Motor neuron (in vitro differentiated cells): Measurements from ENCODE around the gene JMJD8. TPM values are rescaled to one million over a fixed set of nuclear protein-coding genes. Genes with fewer than 3 reads are reported as not detected.

ENCODE experiments used
- ATAC-seq, 8 experiments: fragments of 200-7000 bp; cut with Tn5 transposase; replicated peaks in 6 of 8; 2 replicates each; pipeline ENCODE4 v1.8.0; 2021; ENCODE audit warnings: mild to moderate bottlenecking in 8 of 8, moderate library complexity in 8 of 8
- H3K27ac ChIP-seq, 2 donors: fragments of 250-450 bp; sonication (Bioruptor Pico); 2 replicates each; pipeline ENCODE4 v1.9.0; 2021; ENCODE audit warnings: antibody characterized with exemption in 2 of 2, mild to moderate bottlenecking in 2 of 2, moderate library complexity in 1 of 2
- H3K4me1 ChIP-seq, 2 donors: fragments of 250-450 bp; sonication (Bioruptor Pico); replicated peaks in 1 of 2; 2 replicates each; pipeline ENCODE4 v1.6.1; 2021; ENCODE audit warnings: antibody characterized with exemption in 2 of 2, mild to moderate bottlenecking in 2 of 2, moderate library complexity in 1 of 2
- H3K4me3 ChIP-seq, 5 donors: fragments of 250-450 bp; sonication (Bioruptor Pico); 2 replicates each; pipeline ENCODE4 v1.9.0; 2021; ENCODE audit warnings: antibody characterized with exemption in 5 of 5, mild to moderate bottlenecking in 5 of 5, moderate library complexity in 4 of 5
- WGBS, 10 experiments: fragments of 450-650 bp; shearing (Covaris generic); methylation state at CpG; one replicate each; pipeline ENCODE4 v1.0.0; 2022; 5-methylcytosine and 5-hydroxymethylcytosine counted together
- in situ Hi-C, 9 experiments: fragments of 400-800 bp; cut with MboI; loops; one replicate each; pipeline ENCODE4 v1.15.0; 2021; ENCODE audit warnings: low sequenced_read_pairs in 9 of 9, low pct_unique_long_range_greater_than_20kb in 2 of 9; ENCODE audit not compliant: unreplicated experiment in 9 of 9
- total RNA-seq, 8 experiments: library from RNA; unstranded; fragments of 300-600 nt; gene quantifications; 2 replicates each; pipeline versions ENCODE4 v1.2.3 to v1.2.4, GENCODE V29; 2022

JMJD8 gene
- total RNA-seq, 8 experiments from 2014 or later: 18.1 to 56.4 (median 33.2) TPM

DNA sequence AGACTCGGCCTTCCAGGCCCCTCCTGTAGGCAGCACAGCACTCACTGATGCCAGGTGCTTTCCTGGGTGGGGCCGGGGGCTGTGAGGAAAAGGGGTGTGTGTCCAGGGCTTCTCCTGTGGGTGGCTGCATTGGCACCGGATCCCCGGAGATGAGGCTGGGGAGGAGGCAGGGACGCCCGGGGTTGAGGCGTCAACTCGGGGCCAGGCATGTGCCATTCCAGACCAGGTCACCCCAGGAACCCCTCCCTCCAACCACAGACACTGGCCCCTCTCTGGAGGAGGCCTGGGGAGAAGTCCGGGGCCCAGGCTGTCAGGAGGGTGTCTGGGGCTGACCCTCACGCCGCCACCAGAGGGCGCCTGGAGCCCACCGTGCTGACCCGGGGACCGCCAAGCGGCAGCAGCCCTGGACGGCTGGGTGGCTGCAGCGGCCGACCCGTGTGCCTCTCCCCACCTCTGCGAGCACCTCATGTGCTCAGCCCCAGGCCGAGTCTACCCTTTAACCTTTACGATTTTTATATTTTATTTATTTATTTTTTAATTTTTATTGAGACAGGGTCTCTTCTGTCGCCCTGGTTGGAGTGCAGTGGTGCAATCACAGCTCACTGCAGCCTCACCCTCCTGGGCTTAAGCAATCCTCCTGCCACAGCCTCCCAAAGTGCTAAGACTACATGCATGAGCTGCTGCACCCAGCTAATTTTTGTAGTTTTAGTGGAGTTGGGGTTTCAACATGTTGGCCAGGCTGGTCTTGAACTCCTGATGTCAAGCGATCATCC, 27.6 kb upstream of the JMJD8 start:
- peak overlapping the region; percentile 87 to 92 for H3K27ac ChIP-seq
- in situ Hi-C loops: loop anchor here in 1 of 9 experiments (25.0 kb wide), 1 partner anchor 351 kb away; the partner anchor contains the start of gene SSTR5
- ATAC-seq: peak; percentile 7 to 52 (median 16)
- peak overlapping the region in 1 of 5 donors; percentile 10 for H3K4me3 ChIP-seq
- peaks cover 46 to 50% of the 10 kb centered on the region in 2 donors for H3K4me1 ChIP-seq
- WGBS, 10 experiments: 0 to 100% (median 22%) methylated on average over 1 to 12 of the region's 25 CpGs; no CpG with 5 or more reads in 2 of the 10 experiments

DNA sequence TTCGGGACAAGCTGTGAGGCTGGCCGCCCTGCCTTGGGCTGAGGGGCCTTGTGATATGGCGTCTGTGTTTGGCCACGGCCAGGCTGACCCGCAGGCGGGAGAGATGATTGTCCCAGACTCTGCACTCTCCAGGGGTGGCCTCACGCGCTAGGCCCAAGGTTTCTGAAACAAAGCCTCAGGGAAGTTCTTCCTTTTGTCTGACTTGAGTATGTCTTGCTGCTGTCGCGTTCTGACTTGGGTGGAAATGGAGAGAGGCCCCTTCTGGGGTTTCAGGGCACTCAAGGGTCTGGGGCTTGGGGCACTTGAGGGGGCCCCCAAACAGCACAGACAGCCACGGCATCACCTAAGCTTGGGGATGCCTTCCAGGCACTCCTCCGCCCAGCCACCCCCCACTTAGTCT, 26.9 kb upstream of the JMJD8 start:
- whole genome bisulfite sequencing, 10 experiments: 20 to 72% (median 52%) methylated on average over 2 to 5 of the region's 12 CpGs; no CpG with 5 or more reads in 7 of the 10 experiments
- Histone ChIP-seq H3K27ac (peak overlapping the region; percentile 87 to 92), H3K4me3 (peak overlapping the region in 1 of 5 donors; percentile 35), H3K4me1 (peaks cover 45 to 52% of the 10 kb centered on the region in 2 donors)
- in situ Hi-C loops: loop anchor here in 1 of 9 experiments (25.0 kb wide), 1 partner anchor 351 kb away; the partner anchor contains the start of gene SSTR5
- ATAC-seq: no peak

DNA sequence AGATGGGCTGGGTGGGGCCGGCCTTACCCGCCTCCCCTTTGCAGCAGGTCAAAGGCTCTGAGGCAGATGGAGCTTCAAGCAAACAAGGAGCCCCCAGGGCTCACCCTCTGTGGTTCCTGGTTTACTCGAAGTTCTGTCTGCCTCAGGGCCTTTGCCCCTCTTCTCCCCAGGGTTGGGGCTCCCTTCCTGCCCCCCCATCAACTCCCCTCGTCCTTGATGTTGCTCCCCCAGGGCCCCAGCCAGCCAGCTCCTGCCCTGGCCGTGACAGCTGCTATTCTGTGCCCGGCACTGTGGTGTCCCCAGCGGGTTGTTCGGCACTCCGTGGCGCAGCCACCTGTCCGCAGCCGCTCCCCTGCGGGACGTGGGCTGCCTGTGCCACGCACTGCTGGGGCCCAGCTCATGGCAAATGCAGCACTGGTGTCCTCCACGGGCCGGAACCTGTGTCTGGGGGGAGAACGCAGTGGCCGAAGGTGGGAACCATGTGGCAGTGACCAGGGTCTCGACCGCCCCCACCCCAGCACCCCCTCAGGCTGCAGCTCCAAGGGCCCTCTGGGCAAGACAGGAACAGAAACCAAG, 26.5 kb upstream of the JMJD8 start:
- ATAC-seq: no peak
- H3K4me1 ChIP-seq: peaks cover 42 to 53% of the 10 kb centered on the region in 2 donors
- in situ Hi-C loops: loop anchor here in 1 of 9 experiments (25.0 kb wide), 1 partner anchor 352 kb away; the partner anchor contains the start of gene SSTR5
- WGBS, 10 experiments: 14% methylated on average over 3 of the region's 21 CpGs; no CpG with 5 or more reads in 9 of the 10 experiments
- H3K4me3 ChIP-seq: peak overlapping the region; percentile 27 to 35 (median 28)
- peak overlapping the region; percentile 87 to 92 for H3K27ac ChIP-seq

DNA sequence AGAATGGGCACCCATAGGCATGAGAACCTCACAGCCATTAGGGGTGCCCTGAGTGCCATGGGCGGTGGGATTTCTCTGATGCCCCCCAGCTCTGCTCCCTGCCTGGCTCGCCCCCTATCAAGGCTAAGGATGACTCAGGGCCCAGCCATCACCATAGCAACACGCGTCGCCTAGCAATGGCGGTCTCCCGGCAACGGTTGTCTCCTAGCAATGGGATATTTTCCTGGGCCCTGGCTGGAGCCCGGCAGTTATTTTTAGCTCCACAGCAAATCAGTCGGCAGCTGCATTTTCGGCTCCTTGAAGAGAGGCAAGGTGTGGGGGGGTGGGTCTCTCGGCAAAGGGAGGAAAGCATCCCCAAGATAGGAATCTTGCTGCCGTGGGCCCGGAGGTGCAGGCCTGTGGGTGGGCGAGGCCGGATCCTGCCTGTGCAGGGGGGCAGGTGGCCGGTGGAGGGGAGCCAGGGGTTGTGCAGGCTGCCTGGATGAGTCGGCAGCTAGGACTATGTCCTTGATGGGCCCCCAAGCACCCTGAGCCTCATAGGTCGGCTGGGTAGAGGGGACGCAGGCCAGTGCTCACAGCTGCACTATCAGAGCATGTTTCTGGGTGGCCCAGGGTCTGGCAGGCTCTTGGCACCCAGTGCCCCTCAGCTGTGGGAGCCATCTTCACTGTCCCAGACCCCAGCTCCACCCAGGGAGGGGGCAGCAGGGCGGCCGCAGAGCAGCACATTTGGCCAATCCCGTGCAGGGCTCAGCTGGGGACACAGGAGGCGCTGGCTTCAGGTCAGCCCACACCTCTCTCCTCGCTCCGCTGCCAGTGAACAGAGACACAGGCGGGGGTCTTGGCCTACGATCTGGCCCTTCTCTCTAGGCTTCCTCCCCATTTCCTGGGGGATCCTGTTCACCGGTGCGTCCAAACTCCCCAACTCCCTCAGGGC, 25.7 kb upstream of the JMJD8 start:
- peak overlapping the region; percentile 27 to 35 (median 28) for H3K4me3 ChIP-seq
- in situ Hi-C loops: loop anchor here in 1 of 9 experiments (25.0 kb wide), 1 partner anchor 352 kb away; the partner anchor contains the start of gene SSTR5
- peak; percentile 28 to 71 (median 58) for ATAC-seq
- H3K4me1 ChIP-seq: peaks cover 42 to 53% of the 10 kb centered on the region in 2 donors
- peak overlapping the region; percentile 87 to 92 for H3K27ac ChIP-seq
- WGBS, 10 experiments: 0 to 50% (median 4%) methylated on average over 1 to 5 of the region's 30 CpGs; no CpG with 5 or more reads in 4 of the 10 experiments

DNA sequence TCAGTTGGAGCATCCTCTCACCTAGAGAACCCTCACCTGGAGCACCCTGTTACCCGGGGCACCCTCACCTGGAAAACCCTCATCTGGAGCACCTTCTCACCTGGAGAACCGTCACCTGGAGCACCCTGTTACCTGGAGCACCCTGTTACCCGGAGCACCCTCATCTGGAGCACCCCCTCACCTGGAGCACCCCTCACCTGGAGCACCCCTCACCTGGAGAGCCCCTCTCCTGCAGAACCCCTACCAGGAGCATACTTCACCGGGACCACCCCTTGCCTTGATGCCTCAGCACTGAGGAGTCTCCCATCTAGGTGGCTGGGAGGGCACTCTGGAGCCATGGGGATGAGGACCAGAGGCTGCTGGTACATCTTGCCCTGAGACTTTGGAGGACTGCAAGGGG, 24.8 kb upstream of the JMJD8 start:
- in situ Hi-C loops: loop anchor here in 1 of 9 experiments (25.0 kb wide), 1 partner anchor 353 kb away; the partner anchor contains the start of gene SSTR5
- Histone ChIP-seq H3K4me1 (peaks cover 48 to 54% of the 10 kb centered on the region in 2 donors), H3K27ac (peak overlapping the region; percentile 87 to 92), H3K4me3 (no peak overlapping the region)
- no CpG with 5 or more reads among the region's 4 CpGs for WGBS, 10 experiments
- peak in 1 of 8 experiments; percentile 0 for ATAC-seq

DNA sequence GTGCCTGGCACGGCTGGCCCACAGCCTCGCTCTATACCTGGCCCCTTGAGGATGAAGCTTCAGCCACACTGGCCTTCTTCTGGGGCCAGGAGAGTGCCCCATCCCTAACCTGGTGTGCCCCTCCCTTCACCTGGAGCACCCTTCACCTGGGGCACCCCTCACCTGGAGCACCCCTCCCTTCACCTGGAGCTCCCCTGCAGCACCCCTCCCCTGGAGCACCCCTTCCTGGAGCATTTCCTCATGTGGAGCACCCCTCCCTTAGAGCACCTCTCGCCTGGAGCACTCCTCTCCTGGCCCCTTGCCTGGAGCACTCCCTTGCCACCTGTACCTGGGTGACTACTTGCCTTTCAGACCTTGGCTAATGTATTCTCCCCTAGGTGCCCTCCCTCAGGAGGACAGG, 23.9 kb upstream of the JMJD8 start:
- no peak for ATAC-seq
- Histone ChIP-seq H3K4me3 (no peak overlapping the region), H3K27ac (no peak overlapping the region), H3K4me1 (peaks cover 52 to 60% of the 10 kb centered on the region in 2 donors)
- WGBS, 10 experiments: no CpG with 5 or more reads among the region's 3 CpGs
- in situ Hi-C loops: loop anchor here in 1 of 9 experiments (25.0 kb wide), 1 partner anchor 354 kb away; the partner anchor contains the start of gene SSTR5

DNA sequence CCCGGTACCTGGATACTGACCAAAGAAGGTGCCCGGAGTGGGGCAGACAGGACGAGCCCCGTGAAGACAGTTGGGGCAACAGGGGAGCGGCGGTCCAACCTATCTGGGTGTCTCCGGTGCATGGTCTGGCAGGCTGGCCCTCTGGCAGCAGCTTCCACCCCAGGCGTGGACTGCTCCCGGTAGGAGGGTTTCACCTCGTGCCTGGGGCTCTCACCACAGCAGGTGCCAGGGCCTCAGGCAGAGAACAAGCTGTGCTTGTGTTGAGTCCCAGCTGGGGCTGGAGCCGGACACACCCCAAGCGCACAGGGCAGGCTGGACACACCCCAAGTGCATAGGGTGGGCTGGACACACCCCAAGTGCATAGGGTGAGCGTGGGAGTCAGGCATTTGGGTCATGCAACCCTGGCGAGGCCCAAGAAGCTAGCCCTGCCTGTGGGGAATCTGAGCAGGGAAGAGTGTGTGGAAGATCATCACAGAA, 23.0 kb upstream of the JMJD8 start:
- peak overlapping the region in 1 of 5 donors; percentile 85 for H3K4me3 ChIP-seq

DNA sequence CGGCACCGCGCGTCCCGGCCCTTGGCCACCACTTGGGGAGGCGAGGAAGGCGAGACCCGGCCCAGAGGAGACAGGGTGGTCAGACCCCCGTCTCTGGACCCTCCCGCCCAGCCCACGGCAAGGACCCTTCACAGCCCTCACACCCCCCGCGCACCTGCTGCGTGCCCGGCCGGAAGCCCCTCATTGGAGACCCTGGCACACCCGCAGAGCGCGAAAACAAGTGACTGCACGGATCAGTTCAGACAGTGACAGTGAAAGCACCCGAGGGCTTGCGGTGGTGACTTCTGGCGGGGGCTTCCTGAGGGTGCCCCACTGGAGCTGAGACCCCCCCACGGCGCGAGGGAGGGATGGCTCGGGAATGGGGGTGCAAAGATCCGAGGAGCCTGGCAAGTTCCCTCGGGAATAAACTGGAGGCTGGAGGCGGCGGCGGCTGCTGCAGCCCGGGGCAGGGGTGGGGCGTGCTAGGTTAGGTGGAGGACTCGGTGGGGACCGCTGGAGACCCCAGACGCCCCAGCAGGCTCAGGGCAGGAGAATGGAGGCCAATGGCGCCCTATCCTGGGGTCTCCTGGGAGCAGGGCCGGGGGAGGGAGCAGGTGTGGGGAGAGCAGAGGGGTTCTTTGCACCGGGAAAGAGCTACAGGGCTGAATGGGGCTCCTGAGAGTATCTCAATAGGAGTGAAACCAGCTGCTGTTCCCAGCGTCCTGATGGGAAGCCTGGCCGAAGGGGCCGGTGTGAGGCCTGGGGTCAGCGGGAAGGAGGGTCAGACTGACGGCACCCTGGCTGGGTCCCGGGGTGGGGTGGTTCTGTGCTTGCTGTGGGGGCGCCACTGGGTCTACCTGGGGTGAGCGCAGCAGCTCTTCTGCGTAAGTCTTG, 22.3 kb upstream of the JMJD8 start:
- H3K4me1 ChIP-seq: peaks cover 45 to 56% of the 10 kb centered on the region in 2 donors
- in situ Hi-C loops: loop anchor here in 1 of 9 experiments (25.0 kb wide), 1 partner anchor 356 kb away; the partner anchor contains the start of gene SSTR5
- ATAC-seq: peak in 6 of 8 experiments; percentile 2 to 19 (median 5)
- 0 to 83% (median 60%) methylated on average over 1 to 2 of the region's 49 CpGs; no CpG with 5 or more reads in 7 of the 10 experiments for WGBS, 10 experiments
- H3K4me3 ChIP-seq: peak overlapping the region; percentile 55 to 96 (median 85)
- peak overlapping the region; percentile 75 to 87 for H3K27ac ChIP-seq

More for the DNA sequence above, 23.0 kb upstream of the JMJD8 start:
- in situ Hi-C loops: loop anchor here in 1 of 9 experiments (25.0 kb wide), 1 partner anchor 355 kb away; the partner anchor contains the start of gene SSTR5
- Histone ChIP-seq H3K27ac (peak overlapping the region; percentile 75 to 87), H3K4me1 (peaks cover 52 to 59% of the 10 kb centered on the region in 2 donors)
- WGBS, 10 experiments: 10 to 43% (median 20%) methylated on average over 1 to 6 of the region's 14 CpGs; no CpG with 5 or more reads in 7 of the 10 experiments
- ATAC-seq: peak in 3 of 8 experiments; percentile 3 to 47 (median 5)

DNA sequence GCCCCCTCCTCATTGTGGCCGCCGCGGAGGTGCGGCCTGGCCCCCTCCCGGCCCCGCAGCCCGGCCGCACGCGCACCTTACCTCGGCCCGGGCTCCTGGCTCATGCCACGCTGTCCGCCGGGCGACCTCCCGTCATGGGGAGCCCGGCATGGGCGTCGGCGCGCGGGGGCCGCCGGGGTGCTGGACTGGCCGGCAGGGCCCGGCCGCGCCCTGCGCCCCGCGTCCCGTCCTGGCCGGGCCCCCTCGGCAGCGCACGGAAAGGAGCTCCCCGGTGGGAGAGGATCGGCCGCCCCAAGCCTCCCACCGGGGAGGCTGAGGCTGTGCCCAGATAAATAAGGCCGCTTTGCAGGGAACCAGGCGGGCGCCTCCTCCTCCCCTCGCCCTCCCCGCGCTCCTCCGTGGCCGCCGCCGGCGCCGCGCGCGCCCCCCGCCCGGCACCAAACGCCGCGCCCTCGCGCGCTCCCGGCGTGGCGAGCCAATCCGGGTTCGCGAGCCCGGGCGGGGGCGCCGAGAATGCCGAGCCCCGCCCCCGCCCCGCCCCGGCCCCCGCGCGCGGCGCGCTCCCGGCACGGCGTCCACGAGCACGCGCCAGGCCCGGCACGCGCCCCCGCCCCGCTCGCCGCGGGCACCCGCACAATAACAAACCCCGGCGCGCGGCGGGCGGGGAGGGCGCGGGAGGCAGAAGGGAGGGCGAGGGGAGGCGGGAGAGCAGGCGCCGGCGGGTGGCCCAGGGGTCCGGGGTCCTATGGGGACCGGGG, 21.5 kb upstream of the JMJD8 start, which contains the start of gene FBXL16:
FBXL16 (minus strand) TSS at position 371 of the 758 bp plus-strand sequence. CDS start 8,396 bp downstream, outside the sequence.
- in situ Hi-C loops: loop anchor here in 1 of 9 experiments (25.0 kb wide), 1 partner anchor 357 kb away; the partner anchor contains the start of gene SSTR5

DNA sequence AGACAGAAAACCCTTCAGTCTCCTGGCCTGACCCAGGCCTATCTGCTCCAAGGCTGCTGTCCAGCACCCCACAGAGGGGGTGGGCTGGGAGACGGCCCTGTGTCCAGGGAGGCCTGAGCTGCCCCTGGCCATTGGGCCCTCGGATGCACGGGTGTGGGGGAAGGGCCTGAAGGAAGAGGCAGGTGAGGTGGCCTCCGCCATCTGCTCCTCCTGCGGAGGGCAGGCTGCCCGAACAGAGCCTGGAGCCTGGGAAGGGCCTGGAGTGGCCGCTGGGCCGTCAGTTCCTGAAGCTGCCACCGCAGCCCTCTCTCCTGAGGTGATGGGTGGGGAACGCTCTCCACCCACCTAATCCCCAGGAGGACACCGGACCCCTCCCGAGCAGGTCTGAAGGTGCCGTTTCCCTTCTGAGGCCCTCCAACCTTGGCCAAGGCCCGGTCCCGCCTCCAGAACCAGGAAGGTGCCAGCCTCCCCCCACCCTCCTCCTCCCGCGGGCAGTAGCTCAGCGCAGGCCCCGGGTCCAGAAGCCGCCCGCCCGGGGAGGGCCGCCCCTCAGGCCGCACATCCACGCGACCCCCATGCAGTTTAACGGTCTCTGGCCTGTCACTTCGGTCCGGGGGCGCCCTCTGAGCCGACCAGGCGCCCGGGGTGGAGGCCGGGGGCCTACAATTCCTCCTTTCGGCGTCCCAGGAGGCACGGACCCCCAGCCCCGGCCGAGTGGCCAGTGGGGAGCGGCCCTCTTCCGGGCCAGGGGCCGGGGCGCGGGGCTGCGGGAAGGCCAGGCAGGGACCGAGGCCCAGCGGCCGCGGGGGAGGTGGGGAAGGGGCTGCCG, 20.6 kb upstream of the JMJD8 start:
- Histone ChIP-seq H3K4me1 (peaks cover 42 to 52% of the 10 kb centered on the region in 2 donors), H3K27ac (peak overlapping the region; percentile 87 to 89), H3K4me3 (peak overlapping the region; percentile 55 to 96 (median 85))
- in situ Hi-C loops: loop anchor here in 1 of 9 experiments (25.0 kb wide), 1 partner anchor 358 kb away; the partner anchor contains the start of gene SSTR5
- WGBS, 10 experiments: 17 to 43% (median 39%) methylated on average over 2 to 7 of the region's 50 CpGs; no CpG with 5 or more reads in 7 of the 10 experiments
- no peak for ATAC-seq

More for the DNA sequence above, 21.5 kb upstream of the JMJD8 start, which contains the start of gene FBXL16:
- ATAC-seq: peak; percentile 10 to 54 (median 46)
- no CpG with 5 or more reads among the region's 115 CpGs for WGBS, 10 experiments
- peak within 1 kb of the TSS; percentile 55 to 96 (median 85) for H3K4me3 ChIP-seq
- peak within 1 kb of the TSS; percentile 87 to 89 for H3K27ac ChIP-seq
- peaks cover 44 to 55% of the 10 kb centered on the region in 2 donors for H3K4me1 ChIP-seq
